HCT116 (cell line): Measurements from ENCODE around the gene GFOD2. TPM values are rescaled to one million over a fixed set of nuclear protein-coding genes. Genes with fewer than 3 reads are reported as not detected.

Experiments used
- ATAC-seq: fragments of 200-7000 bp; cut with Tn5 transposase; 2 replicates; pipeline ENCODE4 v1.9.1; 2020; ENCODE audit warnings: mild to moderate bottlenecking, moderate library complexity
- BruUV-seq: library from RNA; stranded (reverse); fragments of 400-500 nt; replicated peaks from 2 replicates; lab custom pipeline; 2021; lab: Mats Ljungman, UMichigan
- CTCF ChIA-PET: fragments of 300-600 bp; sonication (Branson Sonifier 250); formaldehyde crosslinking; loops from one replicate; lab custom pipeline; 2021; ENCODE audit warnings: antibody characterized with exemption; lab: Charles Lee
- POLR2A ChIA-PET: fragments of 300-600, 350-600 bp; sonication (Branson Sonifier 250); formaldehyde crosslinking; loops from one replicate; lab custom pipeline; 2021; ENCODE audit warnings: antibody characterized with exemption; lab: Charles Lee
- RAD21 ChIA-PET, 2 experiments: fragments of 300-600 bp; sonication (Branson Sonifier 250); formaldehyde crosslinking; loops; one replicate each; lab custom pipeline; 2023; ENCODE audit warnings: low total read pairs in 2 of 2; ENCODE audit not compliant: uncharacterized antibody in 2 of 2, unreplicated experiment in 2 of 2, low non-redundant PET in 1 of 2; lab: Charles Lee
- DNase-seq: peaks from one replicate; pipeline ENCODE4 v3.0.0-alpha.2; 2010; ENCODE audit warnings: low read depth, low spot score
- H2AFZ ChIP-seq: fragments of 200-600 bp; shearing (Covaris generic), sonication (generic); 2 replicates; pipeline ENCODE4 v1.6.1; 2017; ENCODE audit warnings: low read depth, mixed run types, mixed read lengths, antibody characterized with exemption, low read length; ENCODE audit not compliant: poor library complexity, severe bottlenecking
- H3K27ac ChIP-seq: 2 replicates; pipeline ENCODE4 v1.5.1; 2012; ENCODE audit warnings: low read depth, low read length
- H3K27me3 ChIP-seq: fragments of 200-600 bp; sonication (generic); 2 replicates; pipeline ENCODE4 v1.6.1; 2016; ENCODE audit warnings: mixed run types, low read length, mixed read lengths; ENCODE audit not compliant: insufficient read depth
- H3K36me3 ChIP-seq, 2 experiments: fragments of 200-500 bp in 1 of 2; fragments of 200-600 bp in 1 of 2; sonication (Bioruptor generic) in 1 of 2; sonication (generic) in 1 of 2; 2 replicates each; pipeline versions ENCODE4 v1.5.1 to v1.6.1; 2014 to 2016; ENCODE audit warnings: low read length in 2 of 2, inconsistent platforms in 1 of 2, mixed read lengths in 1 of 2, mixed run types in 1 of 2; ENCODE audit not compliant: insufficient read depth in 2 of 2, control insufficient read depth in 1 of 2
- H3K4me1 ChIP-seq, 2 experiments: fragments of 200-600 bp in 1 of 2; sonication (generic) in 1 of 2; 2 replicates each; pipeline versions ENCODE4 v1.5.1 to v1.6.1; 2012 to 2017; ENCODE audit warnings: low read length in 2 of 2, inconsistent platforms in 1 of 2, mild to moderate bottlenecking in 1 of 2, mixed read lengths in 1 of 2, mixed run types in 1 of 2, moderate library complexity in 1 of 2; ENCODE audit not compliant: insufficient read depth in 2 of 2, control insufficient read depth in 1 of 2
- H3K4me2 ChIP-seq: fragments of 200-600 bp; sonication (generic); 2 replicates; pipeline ENCODE4 v1.6.1; 2017; ENCODE audit warnings: mixed run types, low read length, mixed read lengths
- H3K4me3 ChIP-seq, 2 experiments: fragments of 200-600 bp in 1 of 2; sonication (generic) in 1 of 2; replicated peaks in 1 of 2; 2 replicates each; pipeline ENCODE4 v1.5.1; 2011 to 2016; ENCODE audit warnings: low read length in 2 of 2, control low read depth in 1 of 2, low read depth in 1 of 2, mild to moderate bottlenecking in 1 of 2, mixed read lengths in 1 of 2, mixed run types in 1 of 2
- H3K79me2 ChIP-seq: fragments of 200-600 bp; sonication (generic); 2 replicates; pipeline ENCODE4 v1.6.1; 2017; ENCODE audit warnings: mild to moderate bottlenecking, mixed run types, low read length, moderate library complexity, mixed read lengths; ENCODE audit not compliant: insufficient read depth
- H3K9ac ChIP-seq: fragments of 200-600 bp; sonication (generic); 2 replicates; pipeline ENCODE4 v1.6.1; 2016; ENCODE audit warnings: low read length, mixed read lengths
- H3K9me2 ChIP-seq: fragments of 200-600 bp; sonication (generic), shearing (Covaris generic); 2 replicates; pipeline ENCODE4 v1.6.1; 2017; ENCODE audit warnings: mixed run types, mild to moderate bottlenecking, moderate library complexity; ENCODE audit not compliant: insufficient read depth
- H3K9me3 ChIP-seq, 2 experiments: fragments of 200-500 bp in 1 of 2; fragments of 200-600 bp in 1 of 2; sonication (Bioruptor generic) in 1 of 2; sonication (generic) in 1 of 2; 2 replicates each; pipeline ENCODE4 v1.6.1; 2014 to 2017; ENCODE audit warnings: low read length in 2 of 2, mixed read lengths in 2 of 2, inconsistent platforms in 1 of 2, low read depth in 1 of 2, mild to moderate bottlenecking in 1 of 2, mixed run types in 1 of 2, moderate library complexity in 1 of 2; ENCODE audit not compliant: control insufficient read depth in 1 of 2, insufficient read depth in 1 of 2
- H4K20me1 ChIP-seq: fragments of 200-600 bp; sonication (generic), shearing (Covaris generic); 2 replicates; pipeline ENCODE4 v1.6.1; 2017; ENCODE audit warnings: mixed run types, mild to moderate bottlenecking, moderate library complexity; ENCODE audit not compliant: insufficient read depth
- CBX3 ChIP-seq: IDR thresholded peaks from 2 replicates; pipeline ENCODE4 v1.6.1; 2012; ENCODE audit warnings: low read depth
- CTCF ChIP-seq, 3 experiments: fragments of 200-600 bp in 1 of 3; sonication (generic) in 1 of 3; IDR thresholded peaks in 2 of 3; conservative IDR thresholded peaks in 1 of 3; 2 replicates each; pipeline ENCODE4 v1.5.1; 2012 to 2017; ENCODE audit warnings: low read depth in 2 of 3, low read length in 2 of 3, antibody characterized with exemption in 1 of 3, borderline replicate concordance in 1 of 3, control low read depth in 1 of 3, mild to moderate bottlenecking in 1 of 3, mixed read lengths in 1 of 3, mixed run types in 1 of 3, moderate library complexity in 1 of 3; ENCODE audit not compliant: insufficient read depth in 1 of 3
- EGR1 ChIP-seq: IDR thresholded peaks from 2 replicates; pipeline ENCODE4 v1.6.1; 2012; ENCODE audit warnings: low read depth
- ELF1 ChIP-seq: IDR thresholded peaks from 2 replicates; pipeline ENCODE4 v1.6.1; 2012; ENCODE audit warnings: low read depth, borderline replicate concordance
- EZH2 ChIP-seq: fragments of 200-600 bp; sonication (generic); IDR thresholded peaks from 2 replicates; pipeline ENCODE4 v1.6.1; 2017; ENCODE audit warnings: antibody characterized with exemption, mixed run types
- EZH2phosphoT487 ChIP-seq: fragments of 200-600 bp; IDR thresholded peaks from 2 replicates; pipeline ENCODE4 v1.6.1; 2018; ENCODE audit warnings: antibody characterized with exemption, borderline replicate concordance
- POLR2A ChIP-seq: IDR thresholded peaks from 2 replicates; pipeline ENCODE4 v1.7.0; 2011; ENCODE audit warnings: borderline replicate concordance; ENCODE audit not compliant: insufficient read depth, insufficient read length; ENCODE audit errors: extremely low read depth
- POLR2AphosphoS5 ChIP-seq: IDR thresholded peaks from 2 replicates; pipeline ENCODE4 v1.6.1; 2011; ENCODE audit warnings: mild to moderate bottlenecking, low read depth, low read length, moderate library complexity
- SIN3A ChIP-seq: IDR thresholded peaks from 2 replicates; pipeline ENCODE4 v1.6.1; 2012; ENCODE audit warnings: low read depth
- SP1 ChIP-seq: IDR thresholded peaks from 2 replicates; pipeline ENCODE4 v1.6.1; 2012; ENCODE audit warnings: low read depth
- TCF7L2 ChIP-seq: IDR thresholded peaks from 2 replicates; pipeline ENCODE4 v1.7.0; 2011; ENCODE audit warnings: borderline replicate concordance, inconsistent platforms; ENCODE audit not compliant: insufficient read depth, insufficient read length; ENCODE audit errors: extremely low read depth
- YY1 ChIP-seq: IDR thresholded peaks from 2 replicates; pipeline ENCODE4 v1.6.1; 2011; ENCODE audit warnings: low read length, low read depth, moderate library complexity, mild to moderate bottlenecking; ENCODE audit not compliant: insufficient replicate concordance; ENCODE audit errors: extremely low read depth
- ZBTB33 ChIP-seq: IDR thresholded peaks from 2 replicates; pipeline ENCODE4 v1.6.1; 2011; ENCODE audit warnings: mild to moderate bottlenecking, low read length, moderate library complexity; ENCODE audit not compliant: insufficient replicate concordance; ENCODE audit errors: extremely low read depth
- ZFX ChIP-seq: fragments of 450-650 bp; IDR thresholded peaks from 2 replicates; pipeline ENCODE4 v1.6.1; 2017
- ZNF274 ChIP-seq: fragments of 200-500 bp; sonication (Bioruptor generic); IDR thresholded peaks from 2 replicates; pipeline ENCODE4 v1.6.1; 2014; ENCODE audit warnings: mild to moderate bottlenecking, low read depth, low read length, inconsistent platforms
- intact Hi-C: fragments of 100-400 bp; cut with micrococcal nuclease; formaldehyde crosslinking; loops from 2 replicates; pipeline ENCODE4 v1.10.0; 2022
- total RNA-seq: library from RNA; stranded (reverse); gene quantifications from one replicate; pipeline ENCODE4 v1.2.1, GENCODE V29; 2021; ENCODE audit not compliant: unreplicated experiment
- TF ChIP-seq, protein P1 (sequence below): IDR thresholded peaks from 2 replicates; pipeline ENCODE4 v1.6.1; 2012; ENCODE audit warnings: low read depth

Gene GFOD2
- total RNA-seq, 1 experiment from 2014 or later: 17.4 TPM

DNA sequence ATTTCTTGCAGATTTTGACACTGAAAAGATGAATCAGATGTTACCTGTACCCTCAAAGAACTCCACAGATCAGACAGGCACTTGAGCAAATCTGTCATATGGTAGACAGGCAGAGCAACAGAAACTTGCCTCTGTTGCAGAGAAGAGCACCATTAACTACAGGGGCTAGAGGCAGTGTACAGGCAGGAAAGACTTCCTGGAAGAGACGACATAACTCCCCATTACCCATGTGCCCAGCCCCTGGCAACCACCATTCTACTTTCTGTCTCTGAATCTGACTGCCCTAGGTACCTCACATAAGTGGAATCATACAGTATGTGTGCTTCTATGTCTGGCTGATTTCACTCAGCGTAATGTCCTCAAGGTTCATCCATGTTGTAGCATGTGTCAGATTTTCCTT is 15.5 kb downstream of the GFOD2 start:
- H3K79me2 ChIP-seq: peaks cover 53% of the 10 kb centered on the region
- no peaks in the 10 kb centered on the region for H3K27me3 ChIP-seq
- H2AFZ ChIP-seq: no peak overlapping the region
- no peaks in the 10 kb centered on the region for H4K20me1 ChIP-seq
- no peaks in the 10 kb centered on the region for H3K36me3 ChIP-seq
- ChIA-PET CTCF (no interaction called here), RAD21 (no interaction called here), POLR2A (no interaction called here)
- H3K4me2 ChIP-seq: no peak overlapping the region
- no peaks in the 10 kb centered on the region for H3K4me1 ChIP-seq
- no peak overlapping the region for H3K9ac ChIP-seq
- intact Hi-C loops: no loop called here
- H3K27ac ChIP-seq: no peak overlapping the region
- H3K9me2 ChIP-seq: no peaks in the 10 kb centered on the region
- DNase-seq (no peak), ATAC-seq (no peak)
- no peak overlapping the region for H3K4me3 ChIP-seq
- no peak for TF ChIP-seq POLR2AphosphoS5
- TF ChIP-seq TCF7L2: no peak
- no peak for TF ChIP-seq YY1
- TF ChIP-seq EGR1: no peak
- TF ChIP-seq POLR2A: no peak
- TF ChIP-seq CTCF (IDR thresholded peaks at IDR 0.05 in 2 of 3, conservative IDR thresholded peaks at IDR 0.05 in 1 of 3; ENCODE audit: borderline replicate concordance in 1 of 3, insufficient read depth in 1 of 3, low read depth in 2 of 3, low read length in 2 of 3): no peak
- TF ChIP-seq EZH2phosphoT487: no peak
- TF ChIP-seq CBX3: no peak
- TF ChIP-seq, protein P1, sequence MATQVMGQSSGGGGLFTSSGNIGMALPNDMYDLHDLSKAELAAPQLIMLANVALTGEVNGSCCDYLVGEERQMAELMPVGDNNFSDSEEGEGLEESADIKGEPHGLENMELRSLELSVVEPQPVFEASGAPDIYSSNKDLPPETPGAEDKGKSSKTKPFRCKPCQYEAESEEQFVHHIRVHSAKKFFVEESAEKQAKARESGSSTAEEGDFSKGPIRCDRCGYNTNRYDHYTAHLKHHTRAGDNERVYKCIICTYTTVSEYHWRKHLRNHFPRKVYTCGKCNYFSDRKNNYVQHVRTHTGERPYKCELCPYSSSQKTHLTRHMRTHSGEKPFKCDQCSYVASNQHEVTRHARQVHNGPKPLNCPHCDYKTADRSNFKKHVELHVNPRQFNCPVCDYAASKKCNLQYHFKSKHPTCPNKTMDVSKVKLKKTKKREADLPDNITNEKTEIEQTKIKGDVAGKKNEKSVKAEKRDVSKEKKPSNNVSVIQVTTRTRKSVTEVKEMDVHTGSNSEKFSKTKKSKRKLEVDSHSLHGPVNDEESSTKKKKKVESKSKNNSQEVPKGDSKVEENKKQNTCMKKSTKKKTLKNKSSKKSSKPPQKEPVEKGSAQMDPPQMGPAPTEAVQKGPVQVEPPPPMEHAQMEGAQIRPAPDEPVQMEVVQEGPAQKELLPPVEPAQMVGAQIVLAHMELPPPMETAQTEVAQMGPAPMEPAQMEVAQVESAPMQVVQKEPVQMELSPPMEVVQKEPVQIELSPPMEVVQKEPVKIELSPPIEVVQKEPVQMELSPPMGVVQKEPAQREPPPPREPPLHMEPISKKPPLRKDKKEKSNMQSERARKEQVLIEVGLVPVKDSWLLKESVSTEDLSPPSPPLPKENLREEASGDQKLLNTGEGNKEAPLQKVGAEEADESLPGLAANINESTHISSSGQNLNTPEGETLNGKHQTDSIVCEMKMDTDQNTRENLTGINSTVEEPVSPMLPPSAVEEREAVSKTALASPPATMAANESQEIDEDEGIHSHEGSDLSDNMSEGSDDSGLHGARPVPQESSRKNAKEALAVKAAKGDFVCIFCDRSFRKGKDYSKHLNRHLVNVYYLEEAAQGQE: no peak
- no peak for TF ChIP-seq ZNF274
- TF ChIP-seq EZH2: no peak
- no peak for TF ChIP-seq SIN3A
- TF ChIP-seq SP1: no peak
- no peak for TF ChIP-seq ZFX
- TF ChIP-seq ZBTB33: no peak
- TF ChIP-seq ELF1: no peak
- BruUV-seq: no TSS peak
- peaks cover 0 to 5% of the 10 kb centered on the region in 2 experiments; a peak in 1 of 4 replicates for H3K9me3 ChIP-seq
